Left colon (tissue), 2 donors: ENCODE data around the gene LMAN1L. TPM values are rescaled to one million over a fixed set of nuclear protein-coding genes. Genes with fewer than 3 reads are reported as not detected.

Experiments
- ATAC-seq: fragments of 200-7000 bp; cut with Tn5 transposase; one replicate; pipeline ENCODE4 v1.9.1; 2020; ENCODE audit warnings: mild to moderate bottlenecking, moderate library complexity
- DNase-seq, 2 donors: peaks; one replicate each; pipeline ENCODE4 v3.0.0-alpha.2; 2020
- intact Hi-C, 2 donors: fragments of 100-400 bp; cut with DNase I in 1 of 2; cut with micrococcal nuclease in 1 of 2; formaldehyde crosslinking; loops; one replicate each; pipeline versions ENCODE4 v1.11.2 to v1.14.0; 2022; cut with DNase I, micrococcal nuclease
- total RNA-seq, 2 donors: library from RNA; stranded (reverse); fragmentation: NEBNext Ultra II Directional; extraction: Animal tissue kit (Norgen Biotek cat#: 25700); gene quantifications; one replicate each; pipeline ENCODE4 v1.2.1, GENCODE V29; 2021
- donor health status: DM: no; HTN: no; CAD: no.
- donor health status: DM: yes; HTN: yes; CAD: no.

The LMAN1L gene
- total RNA-seq, 2 donors from 2014 or later = 0.40 TPM; not detected in 1

- DNase-seq (peak; percentile 90 to 93), ATAC-seq (peak; percentile 83)
- intact Hi-C loops = no loop called here
These were observed 30.2 kb downstream of the LMAN1L start, which contains the start of gene ULK3 for GRCh38 chr15:74842581-74843444. ULK3 (minus strand) TSS chr15:74843156; CDS start chr15:74843105, 51 bp downstream.

GRCh38 chr15:74843445-74843828, 30.8 kb downstream of the LMAN1L start:
- DNase-seq (no peak), ATAC-seq (no peak)
- intact Hi-C loops = no loop called here

- no peak for DNase-seq
- ATAC-seq = no peak
- intact Hi-C loops = no loop called here
These were observed 31.3 kb downstream of the LMAN1L start for GRCh38 chr15:74843891-74844299.

- no peak for DNase-seq
- intact Hi-C loops = no loop called here
- ATAC-seq = no peak
These were observed 31.9 kb downstream of the LMAN1L start for GRCh38 chr15:74844319-74845207.

DNA sequence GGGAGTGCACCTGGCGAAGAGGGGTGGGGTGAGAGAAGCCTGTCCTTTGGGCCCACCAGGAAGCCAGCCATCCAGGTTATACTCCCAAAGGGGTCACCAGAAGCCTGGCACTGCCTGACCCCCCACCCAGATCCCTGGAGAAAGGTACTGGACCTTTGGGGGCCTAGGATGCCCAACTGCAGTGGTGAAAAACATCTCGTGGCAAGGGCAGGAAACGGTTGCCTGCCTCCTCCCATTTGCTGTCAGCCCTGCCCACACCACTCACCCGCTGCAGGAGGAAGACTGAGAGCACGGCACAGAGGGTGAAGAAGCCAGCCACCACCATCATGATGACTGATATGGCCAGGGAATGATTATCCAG, 32.6 kb downstream of the LMAN1L start:
- ATAC-seq (no peak), DNase-seq (no peak)
- intact Hi-C loops = no loop called here

DNA sequence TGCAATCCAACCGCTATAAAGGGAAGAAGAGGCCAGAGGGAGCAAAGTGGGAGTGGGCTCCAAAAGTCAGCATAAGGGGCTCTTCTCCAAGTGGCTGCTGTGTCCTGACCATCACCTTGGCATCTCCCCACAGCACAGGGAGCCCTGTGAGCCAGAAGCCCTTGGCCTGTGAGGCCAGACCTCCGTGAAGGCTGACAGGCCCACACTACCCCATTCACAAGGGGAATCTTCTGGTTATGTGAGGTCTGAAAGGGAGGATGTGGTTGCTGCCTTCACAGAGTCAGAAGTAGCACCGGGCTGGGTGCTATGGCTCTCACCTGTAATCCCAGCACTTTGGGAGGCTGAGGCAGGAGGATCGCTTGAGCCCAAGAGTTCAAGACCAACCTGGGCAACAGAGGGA, 32.9 kb downstream of the LMAN1L start:
- ATAC-seq (no peak), DNase-seq (no peak)
- intact Hi-C loops = no loop called here

DNA sequence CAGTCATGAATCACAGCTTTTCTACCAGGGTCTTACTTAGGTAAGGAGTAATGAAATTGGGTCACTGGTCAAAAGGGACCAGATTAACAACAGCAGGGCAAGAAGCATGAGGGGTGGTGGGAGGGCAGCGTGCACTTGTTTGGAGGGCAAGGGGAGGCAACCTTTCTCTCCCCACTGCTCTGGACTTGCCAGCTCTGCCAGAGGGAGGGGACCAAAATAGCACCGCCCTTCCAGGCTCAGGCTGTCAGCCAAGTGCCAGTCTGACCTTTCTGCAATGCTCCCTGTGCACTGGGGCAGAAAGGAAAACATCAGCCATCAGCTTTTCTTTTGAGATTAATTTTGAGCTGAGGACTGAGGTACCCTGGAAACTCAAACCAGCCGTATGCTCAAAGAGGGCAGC, 34.8 kb downstream of the LMAN1L start:
- DNase-seq = no peak
- no peak for ATAC-seq
- intact Hi-C loops = no loop called here

GRCh38 chr15:74850393-74850792, 37.8 kb downstream of the LMAN1L start:
- DNase-seq (no peak), ATAC-seq (peak; percentile 74)
- intact Hi-C loops = no loop called here

GRCh38 chr15:74851960-74852359, 39.3 kb downstream of the LMAN1L start:
- DNase-seq (no peak), ATAC-seq (no peak)
- intact Hi-C loops = no loop called here

DNA sequence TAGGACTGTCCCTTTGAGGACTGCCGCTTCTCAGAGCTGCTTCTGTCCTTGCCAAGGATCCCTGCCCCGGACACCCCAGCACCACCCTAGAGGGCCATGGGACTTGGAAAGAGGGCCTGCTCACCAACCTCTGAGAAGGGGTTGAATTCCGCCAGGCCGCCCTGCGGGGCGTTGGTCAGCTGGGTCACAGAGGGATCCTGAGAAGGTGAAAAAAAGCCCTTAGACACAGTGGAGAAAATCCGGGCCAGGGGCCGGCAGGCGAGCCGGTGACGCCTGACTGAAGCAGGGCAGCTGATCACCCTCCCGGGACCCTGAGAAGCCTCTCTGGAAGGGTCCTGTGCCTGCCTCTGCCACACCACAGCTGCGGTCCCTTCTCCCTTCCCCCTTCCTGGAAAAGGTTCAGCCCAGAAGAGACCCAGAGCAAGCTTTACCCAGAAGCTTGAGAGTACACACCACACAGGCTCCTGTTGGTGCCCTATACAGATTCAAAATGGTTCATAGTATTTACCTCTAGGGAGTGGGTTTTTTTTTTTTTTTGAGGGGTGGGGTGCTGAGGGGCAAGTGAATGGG, 41.9 kb downstream of the LMAN1L start:
- DNase-seq (no peak), ATAC-seq (no peak)
- intact Hi-C loops = loop anchor here in 1 of 2 donors (5.0 kb wide), 1 partner anchor 43 kb away; no protein-coding TSS in a partner anchor

DNA sequence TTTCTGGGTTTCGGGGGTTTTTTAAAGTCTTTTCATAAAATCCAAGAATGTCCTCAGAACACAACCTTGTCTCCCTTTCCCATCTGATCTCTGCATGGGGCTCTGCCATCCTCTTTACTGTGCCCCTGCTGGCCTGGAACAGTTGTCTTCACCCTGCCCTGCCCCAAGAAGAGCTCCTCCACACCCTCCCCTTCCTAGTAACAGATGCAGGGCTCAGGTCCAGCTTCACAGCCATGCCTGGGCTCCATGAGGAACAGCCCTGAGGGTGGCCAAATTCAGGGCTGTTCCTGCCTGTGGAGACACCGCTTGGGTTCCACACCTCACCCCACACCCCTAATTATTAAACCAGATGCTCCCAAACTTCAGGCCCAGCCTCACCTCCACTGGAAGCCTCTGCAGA, 43.2 kb downstream of the LMAN1L start:
- intact Hi-C loops = loop anchor here in 1 of 2 donors (5.0 kb wide), 1 partner anchor 41 kb away; no protein-coding TSS in a partner anchor

GRCh38 chr15:74856537-74856936, 43.9 kb downstream of the LMAN1L start:
- DNase-seq (no peak), ATAC-seq (no peak)
- intact Hi-C loops = loop anchor here in 1 of 2 donors (5.0 kb wide), 1 partner anchor 41 kb away; no protein-coding TSS in a partner anchor

More for the DNA sequence above, 43.2 kb downstream of the LMAN1L start:
- DNase-seq (no peak), ATAC-seq (no peak)

DNA sequence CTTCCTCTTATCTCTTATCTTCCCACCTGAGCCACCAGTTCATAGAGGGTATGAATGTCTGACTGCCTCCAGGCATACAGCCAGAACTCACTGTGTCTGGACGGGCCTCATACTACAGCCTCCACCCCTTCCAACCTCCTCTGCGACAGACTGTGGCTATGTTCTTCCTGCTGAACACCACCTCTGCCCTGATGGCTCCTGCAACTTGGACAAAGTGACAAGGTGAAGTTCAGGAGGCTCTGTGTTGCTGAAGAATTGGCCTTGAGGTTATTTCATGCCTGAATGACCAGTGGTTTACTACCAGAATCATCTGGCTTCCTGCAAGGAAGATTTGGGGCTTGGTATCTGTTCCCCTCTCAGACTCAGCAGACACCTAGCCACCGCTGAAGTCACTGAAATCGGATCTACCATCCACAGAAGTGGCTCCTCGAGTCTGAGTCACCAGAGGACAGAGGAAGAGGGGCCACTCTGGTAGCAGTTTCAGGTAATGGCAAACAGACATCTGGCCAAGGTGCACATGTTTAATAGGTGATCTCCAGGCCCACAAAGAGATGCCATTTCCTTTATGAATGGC, 44.5 kb downstream of the LMAN1L start:
- peak; percentile 93 for ATAC-seq
- intact Hi-C loops = loop anchor here in 1 of 2 donors (5.0 kb wide), 1 partner anchor 40 kb away; no protein-coding TSS in a partner anchor
- peak; percentile 69 to 80 for DNase-seq

- intact Hi-C loops = loop anchor here in 1 of 2 donors (5.0 kb wide), 1 partner anchor 39 kb away; no protein-coding TSS in a partner anchor
- ATAC-seq (no peak), DNase-seq (no peak)
These were observed 45.2 kb downstream of the LMAN1L start for GRCh38 chr15:74857671-74858368.

DNA sequence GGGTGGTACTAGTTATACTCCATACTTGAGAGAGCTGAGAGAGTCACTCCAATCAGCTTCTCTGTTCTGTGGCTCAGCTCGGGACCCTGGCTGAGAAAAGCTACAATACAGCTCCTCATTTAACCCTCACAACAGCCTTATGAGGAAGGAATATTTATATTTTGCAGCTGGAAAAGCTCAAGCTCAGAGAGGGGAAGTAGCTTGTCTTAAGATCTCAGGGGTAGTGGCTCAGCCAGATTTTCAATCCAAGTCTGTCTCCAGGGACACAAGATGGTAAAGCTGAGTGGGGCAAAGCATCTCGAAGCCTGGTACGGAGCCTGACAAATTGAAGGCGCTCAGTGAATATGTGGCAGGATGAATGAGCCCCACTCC, 45.7 kb downstream of the LMAN1L start:
- no peak for DNase-seq

DNA sequence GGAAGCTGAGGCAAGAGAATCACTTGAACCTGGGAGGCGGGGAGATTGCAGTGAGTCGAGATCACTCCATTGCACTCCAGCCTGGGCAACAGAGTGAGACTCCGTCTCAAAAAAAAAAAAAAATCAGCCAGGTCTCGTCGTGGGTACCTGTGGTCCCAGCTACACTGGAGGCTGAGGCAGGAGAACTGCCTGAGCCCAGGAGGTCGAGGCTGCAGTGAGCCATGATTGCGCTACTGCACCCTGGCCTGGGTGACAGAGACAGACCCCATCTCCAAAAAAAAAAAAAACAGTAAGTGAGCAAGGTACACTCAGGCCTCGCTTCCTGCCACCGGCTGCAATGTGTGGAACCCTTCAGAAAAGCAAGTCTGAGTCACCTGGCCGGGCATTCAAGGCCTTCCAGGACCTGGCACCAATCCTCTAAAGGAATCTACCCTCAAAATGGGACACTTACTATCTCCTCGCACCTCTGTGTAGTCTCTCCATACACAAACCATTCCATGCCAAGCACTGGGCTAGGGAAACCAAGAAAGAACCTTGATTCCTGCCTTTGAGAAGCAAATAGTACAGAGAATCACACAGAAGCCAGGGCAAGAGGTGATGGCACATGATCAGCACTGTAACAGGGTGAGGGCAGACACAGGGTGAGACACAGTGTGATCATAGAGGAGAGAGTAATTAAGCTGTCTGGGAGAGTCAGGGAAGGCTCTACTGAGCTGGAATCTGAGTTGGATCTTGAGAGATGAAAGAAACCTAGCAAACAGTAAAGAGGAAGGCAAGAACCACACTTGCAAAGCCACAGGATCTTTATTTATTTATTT, 50.8 kb downstream of the LMAN1L start:
- ATAC-seq (peak; percentile 13), DNase-seq (no peak)
- intact Hi-C loops = no loop called here

More for the DNA sequence above, 45.7 kb downstream of the LMAN1L start:
- intact Hi-C loops = loop anchor here in 1 of 2 donors (5.0 kb wide), 1 partner anchor 39 kb away; no protein-coding TSS in a partner anchor
- no peak for ATAC-seq

DNA sequence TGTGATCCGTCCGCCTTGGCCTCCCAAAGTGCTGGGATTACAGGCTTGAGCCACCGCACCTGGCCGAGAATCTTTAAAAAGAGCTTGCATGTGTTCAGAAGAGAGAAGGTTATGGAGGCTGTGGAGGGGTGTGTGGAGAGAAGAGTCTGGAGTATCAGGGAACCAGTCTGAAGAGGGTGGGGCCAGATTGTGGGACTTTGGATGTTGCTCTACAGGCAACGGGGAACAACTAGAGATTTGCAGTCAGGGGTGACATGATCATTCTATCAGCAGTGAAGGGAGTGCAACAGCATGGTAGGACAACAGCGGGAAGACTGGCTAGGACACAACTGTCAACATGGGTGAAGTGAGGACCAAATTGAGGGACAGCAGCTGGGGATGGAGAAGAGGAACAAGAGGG, 51.7 kb downstream of the LMAN1L start:
- intact Hi-C loops = no loop called here
- DNase-seq = no peak
- peak; percentile 36 for ATAC-seq
